IPS DF 6.9 (cell line): Measurements from ENCODE around the gene TMEM272.

ENCODE experiments used
- DNase-seq: peaks from one replicate; pipeline ENCODE4 v3.0.0-alpha.2; 2013; ENCODE audit warnings: low read depth, low spot score
- H3K27ac ChIP-seq: one replicate; pipeline ENCODE4 v1.5.1; 2013; ENCODE audit warnings: low read length, control low read depth
- H3K27me3 ChIP-seq: 2 replicates; pipeline ENCODE4 v1.6.1; 2013; ENCODE audit warnings: mild to moderate bottlenecking, low read length; ENCODE audit not compliant: control insufficient read depth, insufficient read depth
- H3K36me3 ChIP-seq: 2 replicates; pipeline ENCODE4 v1.6.1; 2013; ENCODE audit warnings: low read length; ENCODE audit not compliant: control insufficient read depth, insufficient read depth
- H3K4me1 ChIP-seq: 2 replicates; pipeline ENCODE4 v1.6.1; 2013; ENCODE audit warnings: low read length; ENCODE audit not compliant: control insufficient read depth, insufficient read depth
- H3K4me3 ChIP-seq: 2 replicates; pipeline ENCODE4 v1.5.1; 2013; ENCODE audit warnings: mild to moderate bottlenecking, low read length
- H3K9me3 ChIP-seq: 2 replicates; pipeline ENCODE4 v1.6.1; 2013; ENCODE audit warnings: low read length, inconsistent platforms; ENCODE audit not compliant: control insufficient read depth, insufficient read depth
- WGBS: extraction: QIAGEN DNeasy Blood & Tissue Kit; methylation state at CpG from one replicate; pipeline ENCODE4 v1.1.7; 2013; ENCODE audit warnings: mixed read lengths, missing lambda C conversion rate; ENCODE audit not compliant: insufficient read length, insufficient coverage; 5-methylcytosine and 5-hydroxymethylcytosine counted together

TMEM272 gene

GRCh38 chr13:51844862-51845573 lies at the start of gene TMEM272:
TMEM272 (minus strand) TSS chr13:51845177; CDS start chr13:51838530, 6,647 bp downstream.
- H3K9me3 ChIP-seq, result no peaks in the 10 kb centered on the region
- no peaks in the 10 kb centered on the region for H3K27me3 ChIP-seq
- WGBS, result no CpG with 5 or more reads among the region's 20 CpGs
- peak; percentile 47 for DNase-seq
- H3K27ac ChIP-seq, result no peak within 1 kb of the TSS
- no peaks in the 10 kb centered on the region for H3K4me1 ChIP-seq
- H3K4me3 ChIP-seq, result no peak within 1 kb of the TSS
- H3K36me3 ChIP-seq, result no peaks in the 10 kb centered on the region

DNA sequence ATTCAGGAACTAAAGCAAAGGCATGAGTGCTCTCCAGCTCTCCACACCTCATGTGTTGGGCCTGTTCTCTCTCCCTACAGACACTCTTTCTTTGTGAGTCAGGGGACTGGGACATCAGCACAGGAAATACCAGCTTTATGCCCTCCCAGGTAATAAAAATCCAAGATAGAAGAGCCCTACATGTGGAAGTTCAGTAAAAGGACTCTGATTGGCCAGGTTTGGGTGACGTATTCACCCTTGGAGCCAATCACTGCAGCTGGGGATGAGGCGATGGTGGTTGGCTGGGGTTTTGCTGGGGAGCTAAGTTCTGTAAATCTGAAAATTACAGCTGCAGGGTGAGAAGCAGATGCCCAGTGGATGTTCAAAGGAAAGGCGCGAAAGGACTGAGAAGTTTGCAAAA lies 49.3 kb upstream of the TMEM272 start:
- Histone ChIP-seq H3K36me3 (no peaks in the 10 kb centered on the region), H3K27ac (no peak overlapping the region), H3K4me1 (peaks cover 1% of the 10 kb centered on the region; the same call in 1 of the 2 replicates), H3K9me3 (no peaks in the 10 kb centered on the region), H3K4me3 (no peak overlapping the region), H3K27me3 (no peaks in the 10 kb centered on the region)
- WGBS, result no CpG with 5 or more reads among the region's 4 CpGs
- DNase-seq, result no peak

DNA sequence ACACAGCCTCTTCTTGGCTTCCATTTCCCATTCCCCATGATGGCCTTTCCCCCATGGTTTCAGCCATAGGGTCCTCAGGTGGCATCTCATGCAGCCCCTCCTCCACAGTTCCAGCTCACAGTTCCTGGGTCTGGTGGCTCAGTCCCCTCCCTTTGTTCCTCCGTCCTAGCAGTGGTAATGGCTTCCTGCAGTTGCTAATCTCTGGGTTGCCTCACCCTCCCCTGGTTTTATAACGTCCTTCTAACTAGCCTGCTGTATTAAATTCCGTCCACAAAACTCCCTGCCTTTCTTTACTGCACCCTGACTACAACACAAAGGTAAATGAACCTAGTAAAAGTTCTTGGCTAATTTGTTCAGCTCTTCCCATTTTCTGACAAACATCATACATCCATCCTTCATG lies 47.7 kb upstream of the TMEM272 start:
- H3K9me3 ChIP-seq, result no peaks in the 10 kb centered on the region
- no peak overlapping the region for H3K27ac ChIP-seq
- DNase-seq, result no peak
- H3K4me3 ChIP-seq, result no peak overlapping the region
- no CpG with 5 or more reads among the region's 3 CpGs for WGBS
- peaks cover 1% of the 10 kb centered on the region; the same call in 1 of the 2 replicates for H3K4me1 ChIP-seq
- no peaks in the 10 kb centered on the region for H3K36me3 ChIP-seq
- no peaks in the 10 kb centered on the region for H3K27me3 ChIP-seq

DNA sequence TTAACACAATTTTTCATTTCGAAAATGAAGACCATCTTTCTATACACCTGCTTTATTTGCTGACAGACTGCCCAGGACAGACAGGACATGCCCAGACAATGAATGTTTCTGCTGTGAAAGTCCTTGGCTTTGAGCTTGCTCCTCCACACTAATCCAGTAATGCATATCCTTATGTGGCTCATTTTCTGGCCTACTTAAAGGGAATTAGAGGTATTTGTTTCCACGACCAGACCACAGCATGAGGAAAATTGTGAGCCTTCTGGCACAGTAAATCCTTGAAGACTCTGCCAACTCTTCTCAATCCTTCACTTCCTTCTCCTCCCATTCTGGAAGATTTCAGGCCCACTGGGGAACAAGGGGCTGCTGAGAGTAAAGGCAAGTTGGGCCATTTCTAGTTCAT lies 42.5 kb upstream of the TMEM272 start:
- Histone ChIP-seq H3K9me3 (no peaks in the 10 kb centered on the region), H3K36me3 (no peaks in the 10 kb centered on the region), H3K27me3 (no peaks in the 10 kb centered on the region), H3K4me1 (no peaks in the 10 kb centered on the region), H3K27ac (no peak overlapping the region), H3K4me3 (no peak overlapping the region)
- no CpG with 5 or more reads among the region's 2 CpGs for WGBS
- no peak for DNase-seq

GRCh38 chr13:51885651-51886050 lies 40.7 kb upstream of the TMEM272 start:
- H3K4me3 ChIP-seq, result no peak overlapping the region
- H3K36me3 ChIP-seq, result no peaks in the 10 kb centered on the region
- no peaks in the 10 kb centered on the region for H3K4me1 ChIP-seq
- WGBS, result no CpG with 5 or more reads among the region's 2 CpGs
- no peak for DNase-seq
- no peaks in the 10 kb centered on the region for H3K9me3 ChIP-seq
- H3K27me3 ChIP-seq, result no peaks in the 10 kb centered on the region
- no peak overlapping the region for H3K27ac ChIP-seq

- no peaks in the 10 kb centered on the region for H3K27me3 ChIP-seq
- no CpG with 5 or more reads among the region's 5 CpGs for WGBS
- no peak overlapping the region for H3K4me3 ChIP-seq
- H3K36me3 ChIP-seq, result no peaks in the 10 kb centered on the region
- H3K9me3 ChIP-seq, result no peaks in the 10 kb centered on the region
- H3K4me1 ChIP-seq, result no peaks in the 10 kb centered on the region
- H3K27ac ChIP-seq, result no peak overlapping the region
- DNase-seq, result no peak
Measured at GRCh38 chr13:51883226-51883600, 38.2 kb upstream of the TMEM272 start.

DNA sequence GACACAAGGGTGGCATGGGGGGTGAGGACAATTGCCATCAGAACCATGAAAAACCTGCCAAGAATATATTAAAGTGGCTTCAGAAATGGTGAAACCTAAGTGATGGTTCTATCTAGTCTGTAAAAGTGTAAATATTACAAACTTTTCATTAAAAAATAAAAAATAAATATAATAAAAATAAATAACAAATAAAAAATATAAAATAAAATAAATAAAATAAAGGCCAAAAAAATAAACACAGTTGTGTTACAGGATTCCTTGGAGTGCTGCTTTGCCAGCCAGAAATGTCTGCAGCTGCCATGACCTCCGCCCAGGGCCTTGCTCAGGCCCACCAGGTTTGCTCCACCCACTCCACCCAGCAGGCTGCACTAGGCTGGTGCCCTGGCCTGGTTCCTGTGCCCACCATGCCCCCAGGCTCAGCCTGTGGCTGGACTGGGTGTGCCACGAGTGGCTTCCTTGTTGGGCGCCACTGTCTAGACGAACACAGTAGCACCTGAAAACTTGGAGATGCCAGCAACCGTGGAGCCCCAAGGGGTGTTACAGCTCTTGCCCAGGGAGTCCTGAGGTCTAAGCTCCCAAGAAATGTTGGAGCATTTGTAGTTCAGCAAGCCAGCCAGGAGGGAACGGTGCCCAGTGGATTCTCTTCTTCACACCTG lies 37.7 kb upstream of the TMEM272 start:
- no peaks in the 10 kb centered on the region for H3K4me1 ChIP-seq
- no peak overlapping the region for H3K27ac ChIP-seq
- no CpG with 5 or more reads among the region's 6 CpGs for WGBS
- H3K27me3 ChIP-seq, result no peaks in the 10 kb centered on the region
- H3K36me3 ChIP-seq, result no peaks in the 10 kb centered on the region
- no peak overlapping the region for H3K4me3 ChIP-seq
- no peak for DNase-seq
- no peaks in the 10 kb centered on the region for H3K9me3 ChIP-seq

- Histone ChIP-seq H3K4me1 (no peaks in the 10 kb centered on the region), H3K4me3 (no peak overlapping the region), H3K36me3 (no peaks in the 10 kb centered on the region), H3K9me3 (no peaks in the 10 kb centered on the region), H3K27ac (no peak overlapping the region), H3K27me3 (no peaks in the 10 kb centered on the region)
- no CpG with 5 or more reads among the region's 1 CpG for WGBS
- DNase-seq, result no peak
Measured at GRCh38 chr13:51881296-51881695, 36.3 kb upstream of the TMEM272 start.

GRCh38 chr13:51879133-51879532 lies 34.2 kb upstream of the TMEM272 start:
- Histone ChIP-seq H3K36me3 (no peaks in the 10 kb centered on the region), H3K4me1 (no peaks in the 10 kb centered on the region), H3K27ac (no peak overlapping the region), H3K9me3 (no peaks in the 10 kb centered on the region), H3K4me3 (no peak overlapping the region), H3K27me3 (no peaks in the 10 kb centered on the region)
- WGBS, result no CpG with 5 or more reads among the region's 4 CpGs
- no peak for DNase-seq

DNA sequence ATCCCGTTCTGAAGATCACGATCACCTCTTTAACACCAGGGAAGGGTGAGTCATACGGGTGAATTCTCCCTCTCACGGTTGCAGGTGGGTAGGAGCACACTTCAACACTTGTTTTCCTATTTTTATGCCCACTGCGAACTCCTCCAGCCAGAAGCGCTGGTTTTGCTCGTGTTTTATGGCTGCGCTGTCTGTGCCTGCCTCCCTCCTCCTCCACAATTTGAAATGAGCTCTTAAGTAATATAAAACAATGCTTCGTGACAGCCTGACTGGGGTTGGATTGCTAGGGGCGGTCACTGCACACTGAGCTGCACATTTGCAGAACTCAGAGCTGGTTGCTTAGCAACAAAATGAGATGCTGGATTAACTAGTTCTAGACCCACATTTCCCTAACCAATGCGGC lies 29.7 kb upstream of the TMEM272 start:
- DNase-seq, result no peak
- H3K4me3 ChIP-seq, result no peak overlapping the region
- no peaks in the 10 kb centered on the region for H3K9me3 ChIP-seq
- no peaks in the 10 kb centered on the region for H3K4me1 ChIP-seq
- no peaks in the 10 kb centered on the region for H3K36me3 ChIP-seq
- no CpG with 5 or more reads among the region's 11 CpGs for WGBS
- H3K27me3 ChIP-seq, result no peaks in the 10 kb centered on the region
- no peak overlapping the region for H3K27ac ChIP-seq

- Histone ChIP-seq H3K9me3 (no peaks in the 10 kb centered on the region), H3K36me3 (no peaks in the 10 kb centered on the region), H3K27me3 (no peaks in the 10 kb centered on the region), H3K27ac (no peak overlapping the region), H3K4me3 (no peak overlapping the region), H3K4me1 (no peaks in the 10 kb centered on the region)
- WGBS, result no CpG with 5 or more reads among the region's 1 CpG
- no peak for DNase-seq
Measured at GRCh38 chr13:51873837-51874236, 28.9 kb upstream of the TMEM272 start.
